Keratinocyte (primary cell): ENCODE results near the gene GPS1. TPM values are rescaled to one million over a fixed set of nuclear protein-coding genes. Genes with fewer than 3 reads are reported as not detected.

Experiments used
- DNase-seq: peaks from one replicate; pipeline ENCODE4 v3.0.0-alpha.2; 2011; ENCODE audit warnings: low read depth, missing footprints, low spot score
- FAIRE-seq: peaks from 2 replicates; lab custom pipeline; 2011; peaks lifted over from hg19 to GRCh38; lab: Jason Lieb, UNC
- H2AFZ ChIP-seq: 2 replicates; pipeline ENCODE4 v1.6.0; 2012; ENCODE audit warnings: low read length, control low read depth, inconsistent platforms; ENCODE audit not compliant: control insufficient read depth
- H3K27ac ChIP-seq: 2 replicates; pipeline ENCODE4 v1.5.1; 2011; ENCODE audit warnings: low read length; ENCODE audit not compliant: control insufficient read depth, insufficient read depth
- H3K27me3 ChIP-seq: 3 replicates; pipeline ENCODE4 v1.6.0; 2011; ENCODE audit warnings: low read length; ENCODE audit not compliant: control insufficient read depth, insufficient read depth; ENCODE audit errors: extremely low read depth
- H3K36me3 ChIP-seq, 2 experiments: 2 replicates in 1 of 2; 3 replicates in 1 of 2; pipeline ENCODE4 v1.5.1; 2011; ENCODE audit warnings: low read length in 2 of 2, mild to moderate bottlenecking in 1 of 2; ENCODE audit not compliant: control insufficient read depth in 2 of 2, insufficient read depth in 2 of 2; ENCODE audit errors: extremely low read depth in 1 of 2
- H3K4me1 ChIP-seq: 3 replicates; pipeline ENCODE4 v1.5.1; 2011; ENCODE audit warnings: low read length; ENCODE audit not compliant: control insufficient read depth, insufficient read depth; ENCODE audit errors: extremely low read depth
- H3K4me2 ChIP-seq: 3 replicates; pipeline ENCODE4 v1.6.0; 2011; ENCODE audit warnings: low read depth, low read length; ENCODE audit not compliant: control insufficient read depth, insufficient read depth; ENCODE audit errors: extremely low read depth
- H3K4me3 ChIP-seq, 3 experiments: fragments of 200-600 bp in 1 of 3; sonication (generic) in 1 of 3; 2 replicates in 2 of 3; 3 replicates in 1 of 3; pipeline ENCODE4 v1.5.1; 2011 to 2016; ENCODE audit warnings: low read length in 3 of 3, mild to moderate bottlenecking in 3 of 3, control low read depth in 2 of 3, inconsistent platforms in 1 of 3, low read depth in 1 of 3, mixed read lengths in 1 of 3, mixed run types in 1 of 3, moderate library complexity in 1 of 3; ENCODE audit not compliant: control insufficient read depth in 2 of 3, insufficient read depth in 2 of 3; ENCODE audit errors: extremely low read depth in 1 of 3
- H3K79me2 ChIP-seq: 2 replicates; pipeline ENCODE4 v1.6.0; 2012; ENCODE audit warnings: low read length; ENCODE audit not compliant: control insufficient read depth, insufficient read depth
- H3K9ac ChIP-seq: 3 replicates; pipeline ENCODE4 v1.6.0; 2011; ENCODE audit warnings: low read length; ENCODE audit not compliant: control insufficient read depth, insufficient read depth; ENCODE audit errors: extremely low read depth
- H3K9me1 ChIP-seq: 3 replicates; pipeline ENCODE4 v1.6.0; 2011; ENCODE audit warnings: low read length; ENCODE audit not compliant: control insufficient read depth, insufficient read depth; ENCODE audit errors: extremely low read depth
- H3K9me3 ChIP-seq: 2 replicates; pipeline ENCODE4 v1.5.1; 2012; ENCODE audit warnings: low read depth, low read length; ENCODE audit not compliant: control insufficient read depth
- H4K20me1 ChIP-seq: 3 replicates; pipeline ENCODE4 v1.6.0; 2011; ENCODE audit warnings: low read length; ENCODE audit not compliant: control insufficient read depth, insufficient read depth; ENCODE audit errors: extremely low read depth
- CTCF ChIP-seq, 3 experiments: IDR thresholded peaks in 1 of 3; conservative IDR thresholded peaks in 1 of 3; optimal IDR thresholded peaks in 1 of 3; 2 replicates in 2 of 3; 3 replicates in 1 of 3; pipeline versions ENCODE3 to v1.5.1; 2011; ENCODE audit warnings: low read length in 3 of 3, mild to moderate bottlenecking in 3 of 3, moderate library complexity in 2 of 3, control low read depth in 1 of 3, inconsistent platforms in 1 of 3; ENCODE audit not compliant: insufficient read depth in 2 of 3; ENCODE audit errors: extremely low read depth in 1 of 3
- EZH2 ChIP-seq: IDR thresholded peaks from one replicate; pipeline ENCODE4 v1.6.1; 2012; ENCODE audit warnings: inconsistent platforms, mild to moderate bottlenecking, low read length, moderate library complexity
- dilution Hi-C: fragments of 300-500 bp; cut with MboI; formaldehyde crosslinking; loops from one replicate; pipeline ENCODE4 v1.7.0; 2020; ENCODE audit warnings: low sequenced_read_pairs; ENCODE audit not compliant: extremely low pct_ligation_motif_present
- polyA plus RNA-seq, 5 experiments: library from polyadenylated mRNA; depleted of rRNA in 3 of 5; stranded (reverse) in 3 of 5; stranded (forward) in 1 of 5; unstranded in 1 of 5; fragments of >200 nt; gene quantifications; 1 replicate in 1 of 5; 2 replicates in 3 of 5; 3 replicates in 1 of 5; pipeline versions ENCODE4 v1.2.1 to v1.2.3, GENCODE V29; 2011 to 2012; ENCODE audit warnings: missing spikeins in 2 of 5, low read depth in 1 of 5, low replicate concordance in 1 of 5

The GPS1 gene
- polyA plus RNA-seq, 1 donor (not counting 4 experiments of a cell fraction or from before 2014, with no cell fraction given): 60.4 TPM

GRCh38 chr17:82006468-82007227, 45.0 kb upstream of the GPS1 start:
- Histone ChIP-seq H3K4me1 (peaks cover 32% of the 10 kb centered on the region), H2AFZ (no peak overlapping the region), H3K4me2 (peak overlapping the region; percentile 49), H3K27me3 (no peaks in the 10 kb centered on the region), H3K4me3 (no peak overlapping the region), H3K79me2 (no peaks in the 10 kb centered on the region), H3K9me1 (peaks cover 2% of the 10 kb centered on the region), H3K36me3 (no peaks in the 10 kb centered on the region), H3K9ac (peak overlapping the region; percentile 46), H3K27ac (no peak overlapping the region), H3K9me3 (no peaks in the 10 kb centered on the region), H4K20me1 (no peaks in the 10 kb centered on the region)
- dilution Hi-C loops: no loop called here
- DNase-seq: no peak
- TF ChIP-seq EZH2: no peak
- TF ChIP-seq CTCF (optimal IDR thresholded peaks at IDR 0.05 in 1 of 3, IDR thresholded peaks at IDR 0.05 in 1 of 3, conservative IDR thresholded peaks at IDR 0.05 in 1 of 3; ENCODE audit: extremely low read depth in 1 of 3, insufficient read depth in 2 of 3, low read length in 3 of 3): no peak
- FAIRE-seq: no peak

GRCh38 chr17:82007228-82007494, 44.5 kb upstream of the GPS1 start:
- no peaks in the 10 kb centered on the region for H3K79me2 ChIP-seq
- peaks cover 2% of the 10 kb centered on the region for H3K9me1 ChIP-seq
- H3K4me1 ChIP-seq: peaks cover 32% of the 10 kb centered on the region
- TF ChIP-seq EZH2 (no peak), CTCF (optimal IDR thresholded peaks at IDR 0.05 in 1 of 3, IDR thresholded peaks at IDR 0.05 in 1 of 3, conservative IDR thresholded peaks at IDR 0.05 in 1 of 3; ENCODE audit: extremely low read depth in 1 of 3, insufficient read depth in 2 of 3, low read length in 3 of 3) (no peak)
- no peak overlapping the region for H3K27ac ChIP-seq
- H3K36me3 ChIP-seq: no peaks in the 10 kb centered on the region
- no peak overlapping the region for H3K4me3 ChIP-seq
- H3K27me3 ChIP-seq: no peaks in the 10 kb centered on the region
- FAIRE-seq: no peak
- no peaks in the 10 kb centered on the region for H4K20me1 ChIP-seq
- dilution Hi-C loops: no loop called here
- H3K9ac ChIP-seq: peak overlapping the region; percentile 46
- no peaks in the 10 kb centered on the region for H3K9me3 ChIP-seq
- DNase-seq: no peak
- H3K4me2 ChIP-seq: no peak overlapping the region
- H2AFZ ChIP-seq: no peak overlapping the region
